Left lung (tissue), 10 donors: Measurements from ENCODE around the gene JAK1. TPM values are rescaled to one million over a fixed set of nuclear protein-coding genes. Genes with fewer than 3 reads are reported as not detected.

Experiments
- ATAC-seq: fragments of 200-7000 bp; cut with Tn5 transposase; one replicate; pipeline ENCODE4 v1.9.1; 2020; ENCODE audit warnings: moderate library complexity
- DNase-seq, 4 donors: peaks; one replicate each; pipeline ENCODE4 v3.0.0-alpha.2; 2013 to 2020
- H3K27ac ChIP-seq, 2 donors: fragments of 200-600 bp; sonication (generic) in 1 of 2; one replicate each; pipeline versions ENCODE4 v1.5.0 to v1.8.0; 2020 to 2021
- H3K27me3 ChIP-seq, 2 donors: fragments of 200-600 bp; sonication (generic) in 1 of 2; one replicate each; pipeline versions ENCODE4 v1.5.0 to v1.8.0; 2020 to 2021
- H3K36me3 ChIP-seq, 2 donors: fragments of 200-600 bp; sonication (generic) in 1 of 2; one replicate each; pipeline versions ENCODE4 v1.5.0 to v1.8.0; 2020 to 2021
- H3K4me1 ChIP-seq, 2 donors: fragments of 200-600 bp; one replicate each; pipeline ENCODE4 v1.8.0; 2021
- H3K4me3 ChIP-seq, 2 donors: fragments of 200-600 bp; sonication (generic) in 1 of 2; one replicate each; pipeline versions ENCODE4 v1.5.0 to v1.8.0; 2020 to 2021; ENCODE audit warnings: mild to moderate bottlenecking in 1 of 2
- H3K9me3 ChIP-seq, 2 donors: fragments of 200-600 bp; sonication (generic) in 1 of 2; one replicate each; pipeline versions ENCODE4 v1.5.0 to v1.8.0; 2020 to 2021
- CTCF ChIP-seq, 2 donors: fragments of 200-600 bp; sonication (generic) in 1 of 2; IDR thresholded peaks; one replicate each; pipeline versions ENCODE4 v1.5.0 to v1.8.0; 2021; ENCODE audit warnings: antibody characterized with exemption in 2 of 2
- intact Hi-C, 2 donors: fragments of 100-400 bp; cut with DNase I; formaldehyde crosslinking; loops; one replicate each; pipeline versions ENCODE4 v1.11.2 to v1.14.2; 2022
- polyA plus RNA-seq, 6 donors: library from polyadenylated mRNA; unstranded; fragments of 120-200 nt; gene quantifications; one replicate each; pipeline ENCODE4 v1.2.1, GENCODE V29; 2013; ENCODE audit not compliant: insufficient read length in 6 of 6
- total RNA-seq, 2 donors: library from RNA; stranded (reverse); fragmentation: NEBNext Ultra II Directional; extraction: Animal tissue kit (Norgen Biotek cat#: 25700); gene quantifications; one replicate each; pipeline ENCODE4 v1.2.1, GENCODE V29; 2021
- donor health status: DM: no; HTN: yes; CAD: no.
- donor health status: DM: no; HTN: no; CAD: no.

Gene JAK1
- total and polyA plus RNA-seq, 8 donors, result 103 to 162 (median 115) TPM

DNA sequence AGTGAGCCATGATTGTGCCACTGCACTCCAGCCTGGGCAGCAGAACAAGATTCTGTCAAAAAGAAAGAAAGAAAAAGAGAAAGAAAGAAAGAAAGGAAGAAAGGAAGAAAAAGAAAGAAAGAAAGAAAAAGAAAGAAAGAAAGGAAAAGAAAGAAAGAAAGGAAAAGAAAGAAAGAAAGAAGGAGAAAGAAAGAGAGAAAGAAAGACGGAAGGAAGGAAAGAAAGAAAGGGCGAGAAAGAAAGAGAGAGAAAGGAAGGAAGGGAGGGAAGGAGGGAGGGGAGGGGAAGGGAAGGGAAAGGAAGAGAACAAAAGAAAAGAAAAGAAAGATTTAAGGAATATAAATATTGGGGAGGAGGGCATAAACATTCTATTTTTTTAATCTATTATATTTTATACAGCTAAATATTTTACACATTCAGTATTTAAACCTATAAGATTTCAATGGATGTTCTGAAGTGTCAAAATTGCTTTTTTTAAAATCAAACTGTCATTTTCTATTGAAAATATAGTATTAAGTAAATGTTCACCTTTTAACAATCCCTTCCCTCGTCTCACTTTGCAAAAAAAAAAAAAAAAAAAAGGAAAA lies 6.8 kb upstream of the JAK1 start:
- ATAC-seq, result no peak
- H3K27me3 ChIP-seq, result no peaks in the 10 kb centered on the region
- H3K27ac ChIP-seq, result no peak overlapping the region
- no peak for TF ChIP-seq CTCF (IDR thresholded peaks at IDR 0.05)
- no peaks in the 10 kb centered on the region for H3K4me1 ChIP-seq
- no peak overlapping the region for H3K4me3 ChIP-seq
- H3K36me3 ChIP-seq, result no peaks in the 10 kb centered on the region
- H3K9me3 ChIP-seq, result no peaks in the 10 kb centered on the region
- intact Hi-C loops, result no loop called here
- no peak for DNase-seq

DNA sequence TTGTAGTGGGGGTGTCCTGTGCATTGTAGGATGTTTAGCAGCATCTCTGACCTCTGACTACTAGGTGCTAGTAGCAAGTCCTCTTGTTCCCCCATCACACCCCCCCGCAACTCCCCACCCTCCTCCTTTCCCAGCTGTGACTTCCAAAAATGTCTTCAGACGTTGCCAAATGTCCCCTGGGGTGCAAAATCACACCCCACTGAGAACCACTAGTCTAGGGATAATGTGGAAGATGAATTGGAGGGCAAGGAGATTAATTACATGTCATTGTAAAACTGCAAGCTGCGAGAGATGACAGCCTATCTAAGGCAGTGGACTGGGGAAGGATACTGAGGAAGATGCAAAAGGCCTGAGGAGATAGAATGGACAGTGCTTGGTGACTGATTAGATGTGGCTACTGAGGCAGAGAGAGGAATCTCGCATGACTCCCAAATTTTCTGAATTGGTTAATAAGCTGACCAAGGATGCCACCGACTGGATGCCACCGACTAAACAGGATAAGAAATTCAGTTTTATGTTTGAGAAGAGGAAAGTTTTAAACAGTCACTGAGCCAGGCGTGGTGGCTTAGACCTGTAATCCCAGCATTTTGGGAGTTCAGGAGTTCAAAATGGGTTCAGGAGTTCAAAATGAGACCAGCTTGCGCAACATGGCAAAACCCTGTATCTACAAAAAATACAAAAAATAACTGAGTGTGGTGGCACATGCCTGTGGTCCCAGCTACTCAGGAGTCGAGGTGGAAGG lies 3.1 kb upstream of the JAK1 start:
- Histone ChIP-seq H3K27me3 (no peaks in the 10 kb centered on the region), H3K9me3 (no peaks in the 10 kb centered on the region), H3K4me3 (no peak overlapping the region), H3K36me3 (no peaks in the 10 kb centered on the region), H3K27ac (no peak overlapping the region), H3K4me1 (peaks cover 0 to 18% of the 10 kb centered on the region in 2 donors)
- DNase-seq (no peak), ATAC-seq (no peak)
- TF ChIP-seq CTCF (IDR thresholded peaks at IDR 0.05), result no peak
- intact Hi-C loops, result no loop called here

GRCh38 chr1:64967381-64967780 lies 1.0 kb upstream of the JAK1 start:
- H3K9me3 ChIP-seq, result no peaks in the 10 kb centered on the region
- H3K4me3 ChIP-seq, result no peak overlapping the region
- no peaks in the 10 kb centered on the region for H3K27me3 ChIP-seq
- no peak for DNase-seq
- H3K36me3 ChIP-seq, result no peaks in the 10 kb centered on the region
- peaks cover 0 to 39% of the 10 kb centered on the region in 2 donors for H3K4me1 ChIP-seq
- ATAC-seq, result peak; percentile 17
- intact Hi-C loops, result no loop called here
- TF ChIP-seq CTCF (IDR thresholded peaks at IDR 0.05), result no peak
- no peak overlapping the region for H3K27ac ChIP-seq

DNA sequence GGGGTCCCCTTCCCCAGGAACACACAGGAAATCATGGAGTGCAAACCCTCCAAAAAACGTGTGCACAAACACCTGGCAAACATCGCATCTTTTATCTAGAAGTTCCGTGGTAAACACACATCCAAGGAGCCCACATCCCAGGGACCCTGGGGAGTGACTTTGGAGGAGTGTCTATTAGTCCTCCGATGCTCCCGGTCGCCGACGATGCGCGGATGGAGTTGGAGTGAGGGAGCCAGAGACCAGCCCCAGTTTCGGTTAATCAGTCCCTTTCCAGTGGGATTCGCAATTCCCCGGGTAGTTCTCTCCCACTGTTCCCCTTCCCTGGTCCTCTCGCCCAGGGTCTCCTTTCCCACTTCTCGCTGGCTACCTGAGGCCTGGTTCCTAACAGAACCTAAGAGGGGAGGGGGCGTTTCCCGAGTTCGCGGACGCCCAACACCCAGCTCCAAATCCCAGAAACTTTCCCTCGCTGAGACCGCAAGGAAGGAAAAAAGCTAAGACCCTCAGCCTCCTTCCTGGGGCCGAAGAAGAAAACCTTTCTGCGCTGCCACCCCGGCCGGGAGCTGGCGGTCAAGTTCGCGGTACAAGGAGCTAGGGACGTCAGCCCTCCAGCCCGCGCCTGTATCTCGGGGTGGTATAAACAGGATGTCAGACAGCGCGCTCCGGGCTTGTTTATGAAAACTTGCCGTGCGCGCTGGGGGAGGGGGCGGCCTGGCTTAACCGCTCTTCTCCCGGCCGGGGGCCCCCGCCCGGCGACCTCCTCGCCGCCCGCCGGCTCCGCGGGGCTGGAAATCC lies 787 bp downstream of the JAK1 start:
- intact Hi-C loops, result no loop called here
- Histone ChIP-seq H3K4me3 (peak overlapping the region; percentile 67 to 92), H3K4me1 (peaks cover 3 to 56% of the 10 kb centered on the region in 2 donors), H3K9me3 (no peaks in the 10 kb centered on the region), H3K27ac (peak overlapping the region; percentile 93 to 96), H3K36me3 (no peaks in the 10 kb centered on the region), H3K27me3 (no peaks in the 10 kb centered on the region)
- peak; percentile 76 to 88 (median 80) for DNase-seq
- no peak for TF ChIP-seq CTCF (IDR thresholded peaks at IDR 0.05)
- ATAC-seq, result peak; percentile 44

GRCh38 chr1:64963466-64963865 lies 2.9 kb downstream of the JAK1 start:
- H3K4me1 ChIP-seq, result peaks cover 3 to 64% of the 10 kb centered on the region in 2 donors
- H3K4me3 ChIP-seq, result no peak overlapping the region
- H3K27me3 ChIP-seq, result no peaks in the 10 kb centered on the region
- H3K36me3 ChIP-seq, result no peaks in the 10 kb centered on the region
- H3K27ac ChIP-seq, result no peak overlapping the region
- DNase-seq (no peak), ATAC-seq (no peak)
- no peaks in the 10 kb centered on the region for H3K9me3 ChIP-seq
- intact Hi-C loops, result no loop called here
- TF ChIP-seq CTCF (IDR thresholded peaks at IDR 0.05), result no peak
